ENCODE results near the gene TRMT44. TPM values are rescaled to one million over a fixed set of nuclear protein-coding genes. Genes with fewer than 3 reads are reported as not detected.
"Not testable (repeated sequence)": the region's sequence is repeated elsewhere in the genome, so short reads cannot be mapped to it uniquely, and the experiment has no call there.

The TRMT44 gene
- total and polyA plus RNA-seq, 7 donors = 2.1 to 29.1 (median 14.2) TPM

DNA sequence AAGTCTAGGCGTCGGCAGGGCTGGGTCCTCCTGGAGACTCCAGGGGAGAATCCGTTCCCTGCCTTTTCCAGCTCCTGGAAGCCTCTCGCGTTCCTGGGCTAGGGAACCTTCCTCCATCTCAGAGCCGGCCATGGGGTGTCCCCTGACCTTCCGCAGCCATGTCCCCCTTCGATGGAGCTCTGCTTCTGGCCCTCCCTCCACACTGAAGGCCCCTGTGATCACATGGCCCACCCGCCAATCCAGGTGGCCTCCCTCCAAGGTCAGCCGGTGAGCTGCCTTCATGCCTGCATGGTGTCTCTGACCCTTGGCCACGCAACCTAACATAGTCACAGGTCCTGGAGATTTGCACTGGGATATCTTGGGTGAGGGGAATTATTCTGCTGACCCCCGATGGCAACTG lies 69.6 kb downstream of the TRMT44 start:
- no peak overlapping the region for H3K27ac ChIP-seq
- peaks cover 0 to 25% (median 21%) of the 10 kb centered on the region in 4 donors for H3K4me1 ChIP-seq
- no peaks in the 10 kb centered on the region for H3K36me3 ChIP-seq
- TF ChIP-seq EP300 (IDR thresholded peaks at IDR 0.05) (no peak), POLR2A (IDR thresholded peaks at IDR 0.05) (no peak), POLR2AphosphoS5 (IDR thresholded peaks at IDR 0.05) (no peak)
- TF ChIP-seq, protein P1, sequence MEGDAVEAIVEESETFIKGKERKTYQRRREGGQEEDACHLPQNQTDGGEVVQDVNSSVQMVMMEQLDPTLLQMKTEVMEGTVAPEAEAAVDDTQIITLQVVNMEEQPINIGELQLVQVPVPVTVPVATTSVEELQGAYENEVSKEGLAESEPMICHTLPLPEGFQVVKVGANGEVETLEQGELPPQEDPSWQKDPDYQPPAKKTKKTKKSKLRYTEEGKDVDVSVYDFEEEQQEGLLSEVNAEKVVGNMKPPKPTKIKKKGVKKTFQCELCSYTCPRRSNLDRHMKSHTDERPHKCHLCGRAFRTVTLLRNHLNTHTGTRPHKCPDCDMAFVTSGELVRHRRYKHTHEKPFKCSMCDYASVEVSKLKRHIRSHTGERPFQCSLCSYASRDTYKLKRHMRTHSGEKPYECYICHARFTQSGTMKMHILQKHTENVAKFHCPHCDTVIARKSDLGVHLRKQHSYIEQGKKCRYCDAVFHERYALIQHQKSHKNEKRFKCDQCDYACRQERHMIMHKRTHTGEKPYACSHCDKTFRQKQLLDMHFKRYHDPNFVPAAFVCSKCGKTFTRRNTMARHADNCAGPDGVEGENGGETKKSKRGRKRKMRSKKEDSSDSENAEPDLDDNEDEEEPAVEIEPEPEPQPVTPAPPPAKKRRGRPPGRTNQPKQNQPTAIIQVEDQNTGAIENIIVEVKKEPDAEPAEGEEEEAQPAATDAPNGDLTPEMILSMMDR (IDR thresholded peaks at IDR 0.05) = no peak
- intact Hi-C loops (cut with DNase I) = no loop called here
- no peaks in the 10 kb centered on the region for H3K27me3 ChIP-seq
- H3K9me3 ChIP-seq = no peaks in the 10 kb centered on the region
- no peak for DNase-seq
- WGBS, 2 donors = 89 to 90% methylated on average over 12 of the region's 12 CpGs
- no peak overlapping the region for H3K4me3 ChIP-seq

DNA sequence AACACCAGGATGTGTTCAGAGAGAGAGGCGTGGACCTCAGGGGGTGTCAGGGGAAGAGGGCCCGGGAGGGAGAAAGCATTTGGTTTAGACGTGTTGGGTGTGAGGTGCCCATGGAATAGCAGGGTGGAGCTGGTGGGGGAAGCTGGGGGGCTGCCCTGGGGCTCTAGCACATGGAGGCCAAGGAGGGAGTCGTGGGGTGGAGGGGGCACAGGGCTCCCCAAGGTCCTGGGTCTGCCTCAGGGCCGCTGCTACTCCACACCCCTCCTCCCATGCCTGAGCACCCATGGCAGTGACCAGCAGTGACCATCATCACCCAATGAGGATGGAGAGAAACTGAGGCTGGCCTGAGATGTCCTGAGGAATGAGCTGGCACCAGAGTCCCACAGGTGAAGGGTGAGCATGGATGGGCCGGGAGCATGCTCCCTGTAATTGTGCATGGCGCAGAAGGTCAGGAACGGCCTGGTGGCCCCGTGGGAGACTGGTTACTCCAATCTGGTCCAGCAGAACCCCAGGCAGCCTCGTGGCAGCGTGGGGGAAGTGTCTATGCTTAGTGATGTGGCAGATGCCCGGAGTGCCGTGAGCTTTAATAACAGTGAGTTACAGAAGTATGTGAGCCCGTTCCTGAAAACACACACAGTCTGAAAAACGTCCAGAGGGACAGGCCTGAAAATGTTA lies 70.2 kb downstream of the TRMT44 start:
- WGBS, 2 donors = 81 to 85% methylated on average over 15 of the region's 15 CpGs
- Histone ChIP-seq H3K4me3 (no peak overlapping the region), H3K36me3 (no peaks in the 10 kb centered on the region), H3K27ac (no peak overlapping the region), H3K27me3 (no peaks in the 10 kb centered on the region), H3K9me3 (no peaks in the 10 kb centered on the region), H3K4me1 (peaks cover 0 to 25% (median 21%) of the 10 kb centered on the region in 4 donors)
- TF ChIP-seq EP300 (IDR thresholded peaks at IDR 0.05) = no peak
- TF ChIP-seq POLR2A (IDR thresholded peaks at IDR 0.05) = no peak
- no peak for TF ChIP-seq POLR2AphosphoS5 (IDR thresholded peaks at IDR 0.05)
- TF ChIP-seq, protein P1 (IDR thresholded peaks at IDR 0.05) = no peak
- no peak for DNase-seq
- intact Hi-C loops (cut with DNase I) = no loop called here

DNA sequence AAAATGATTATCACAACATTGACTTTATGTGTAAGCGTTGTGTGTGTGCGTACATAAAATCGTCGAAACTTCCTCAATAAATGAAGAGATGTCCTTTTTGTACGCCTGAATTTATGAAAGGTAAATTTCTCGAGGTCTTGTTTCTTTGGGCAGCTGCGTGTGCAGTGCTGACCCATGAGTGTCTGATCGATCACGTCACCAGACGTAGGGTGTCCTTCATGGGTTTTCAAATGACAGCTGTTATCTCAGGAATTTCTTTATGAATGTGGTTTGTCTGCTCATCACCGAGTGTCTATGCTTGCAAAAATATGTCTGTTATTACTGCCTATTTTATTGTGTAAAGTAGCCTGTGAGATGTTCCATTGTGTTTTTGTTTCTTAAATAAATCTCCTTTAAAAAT lies 71.9 kb downstream of the TRMT44 start:
- H3K36me3 ChIP-seq = no peaks in the 10 kb centered on the region
- H3K27ac ChIP-seq = no peak overlapping the region
- no peaks in the 10 kb centered on the region for H3K9me3 ChIP-seq
- peaks cover 0 to 8% (median 3%) of the 10 kb centered on the region in 4 donors for H3K4me1 ChIP-seq
- H3K27me3 ChIP-seq = no peaks in the 10 kb centered on the region
- intact Hi-C loops (cut with DNase I) = no loop called here
- 90 to 93% methylated on average over 11 of the region's 11 CpGs for WGBS, 2 donors
- H3K4me3 ChIP-seq = no peak overlapping the region
- no peak for DNase-seq
- no peak for TF ChIP-seq EP300 (IDR thresholded peaks at IDR 0.05)
- TF ChIP-seq POLR2A (IDR thresholded peaks at IDR 0.05) = no peak
- TF ChIP-seq, protein P1 (IDR thresholded peaks at IDR 0.05) = no peak
- no peak for TF ChIP-seq POLR2AphosphoS5 (IDR thresholded peaks at IDR 0.05)

DNA sequence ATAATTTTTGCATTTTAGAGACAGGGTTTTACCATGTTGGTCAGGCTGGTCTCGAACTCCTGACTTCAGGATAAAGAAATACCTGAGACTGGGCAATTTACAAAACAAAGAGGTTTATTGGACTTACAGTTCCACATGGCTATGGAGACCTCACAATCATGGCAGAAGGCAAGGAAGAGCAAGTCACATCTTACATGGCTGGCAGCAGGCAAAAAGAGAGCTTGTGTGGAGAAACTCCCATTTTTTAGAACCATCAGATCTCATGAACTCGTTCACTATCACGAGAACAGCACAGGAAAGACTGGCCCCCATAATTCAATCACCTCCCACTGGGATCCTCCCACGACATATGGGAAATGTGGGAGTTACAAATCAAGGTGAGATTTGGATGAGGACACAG lies 72.5 kb downstream of the TRMT44 start:
- WGBS, 2 donors = 70 to 85% methylated on average over 4 of the region's 4 CpGs

DNA sequence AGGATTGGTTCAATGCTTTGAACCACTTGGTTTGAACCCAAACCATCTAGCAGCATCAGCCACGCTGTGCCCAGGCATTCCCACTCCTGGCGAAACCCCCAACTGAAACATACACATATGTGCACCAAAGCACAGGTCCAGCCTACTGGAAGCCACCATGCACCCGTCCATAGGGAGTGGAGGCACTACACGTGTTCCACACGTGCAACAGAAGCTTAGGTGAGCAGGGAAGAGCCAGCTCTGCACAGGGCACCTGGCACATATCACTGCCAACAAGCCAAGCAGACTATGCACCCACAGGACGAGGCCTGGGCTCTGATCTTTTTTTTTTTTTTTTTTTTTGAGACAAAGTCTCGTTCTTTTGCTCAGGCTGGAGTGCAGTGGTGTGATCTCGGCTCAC lies 73.4 kb downstream of the TRMT44 start:
- Histone ChIP-seq H3K36me3 (no peaks in the 10 kb centered on the region), H3K9me3 (no peaks in the 10 kb centered on the region), H3K4me3 (no peak overlapping the region), H3K27me3 (no peaks in the 10 kb centered on the region), H3K27ac (no peak overlapping the region), H3K4me1 (no peaks in the 10 kb centered on the region)
- no peak for DNase-seq
- TF ChIP-seq POLR2AphosphoS5 (IDR thresholded peaks at IDR 0.05) (no peak), POLR2A (IDR thresholded peaks at IDR 0.05) (no peak)
- WGBS, 2 donors = 73 to 86% methylated on average over 8 of the region's 8 CpGs
- intact Hi-C loops (cut with DNase I) = no loop called here

More for the DNA sequence above, 72.5 kb downstream of the TRMT44 start:
- DNase-seq; H3K27ac ChIP-seq; H3K36me3 ChIP-seq; H3K27me3 ChIP-seq; H3K9me3 ChIP-seq; H3K4me3 ChIP-seq; H3K4me1 ChIP-seq; intact Hi-C loops (cut with DNase I): not testable (repeated sequence)

DNA sequence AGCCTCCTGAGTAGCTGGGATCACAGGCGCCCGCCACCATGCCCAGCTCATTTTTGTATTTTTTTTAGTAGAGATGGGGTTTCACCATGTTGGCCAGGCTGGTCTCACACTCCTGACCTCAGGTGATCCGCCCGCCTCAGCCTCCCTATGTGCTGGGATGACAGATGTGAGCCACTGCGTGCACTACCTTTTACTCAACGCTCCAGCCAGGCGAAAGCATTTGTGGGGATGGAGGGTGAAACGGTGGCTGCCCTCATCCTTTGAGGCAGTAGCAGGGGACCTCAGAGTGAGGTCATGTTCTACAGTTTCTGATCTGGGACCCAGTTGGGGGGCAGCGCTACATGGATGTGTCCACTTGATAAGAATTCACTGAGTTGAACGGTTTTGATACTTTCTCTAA lies 73.8 kb downstream of the TRMT44 start:
- Histone ChIP-seq H3K36me3 (no peaks in the 10 kb centered on the region), H3K9me3 (no peaks in the 10 kb centered on the region), H3K27ac (no peak overlapping the region), H3K4me1 (no peaks in the 10 kb centered on the region), H3K4me3 (no peak overlapping the region), H3K27me3 (no peaks in the 10 kb centered on the region)
- WGBS, 2 donors = 90 to 92% methylated on average over 10 of the region's 10 CpGs
- no peak for TF ChIP-seq POLR2AphosphoS5 (IDR thresholded peaks at IDR 0.05)
- no peak for TF ChIP-seq POLR2A (IDR thresholded peaks at IDR 0.05)
- TF ChIP-seq EP300 (IDR thresholded peaks at IDR 0.05) = no peak
- TF ChIP-seq, protein P1 (IDR thresholded peaks at IDR 0.05) = no peak
- DNase-seq = no peak
- intact Hi-C loops (cut with DNase I) = no loop called here
